HG03064 (cell line): ENCODE measurements around the gene TFEB.
"Not testable (repeated sequence)": the region's sequence is repeated elsewhere in the genome, so short reads cannot be mapped to it uniquely, and the experiment has no call there.

Experiments
- ATAC-seq: cut with Tn5 transposase; IDR thresholded peaks from one replicate; pipeline ENCODE4 v1.9.1; 2021; ENCODE audit warnings: low read depth; ENCODE audit not compliant: unreplicated experiment

TFEB gene

GRCh38 chr6:41766043-41766664 is 30.7 kb upstream of the TFEB start:
- ATAC-seq, result not testable (repeated sequence)

- no peak for ATAC-seq
Measured at GRCh38 chr6:41763470-41763869, 28.1 kb upstream of the TFEB start.

- no peak for ATAC-seq
Measured at GRCh38 chr6:41759905-41760579, 24.6 kb upstream of the TFEB start.

DNA sequence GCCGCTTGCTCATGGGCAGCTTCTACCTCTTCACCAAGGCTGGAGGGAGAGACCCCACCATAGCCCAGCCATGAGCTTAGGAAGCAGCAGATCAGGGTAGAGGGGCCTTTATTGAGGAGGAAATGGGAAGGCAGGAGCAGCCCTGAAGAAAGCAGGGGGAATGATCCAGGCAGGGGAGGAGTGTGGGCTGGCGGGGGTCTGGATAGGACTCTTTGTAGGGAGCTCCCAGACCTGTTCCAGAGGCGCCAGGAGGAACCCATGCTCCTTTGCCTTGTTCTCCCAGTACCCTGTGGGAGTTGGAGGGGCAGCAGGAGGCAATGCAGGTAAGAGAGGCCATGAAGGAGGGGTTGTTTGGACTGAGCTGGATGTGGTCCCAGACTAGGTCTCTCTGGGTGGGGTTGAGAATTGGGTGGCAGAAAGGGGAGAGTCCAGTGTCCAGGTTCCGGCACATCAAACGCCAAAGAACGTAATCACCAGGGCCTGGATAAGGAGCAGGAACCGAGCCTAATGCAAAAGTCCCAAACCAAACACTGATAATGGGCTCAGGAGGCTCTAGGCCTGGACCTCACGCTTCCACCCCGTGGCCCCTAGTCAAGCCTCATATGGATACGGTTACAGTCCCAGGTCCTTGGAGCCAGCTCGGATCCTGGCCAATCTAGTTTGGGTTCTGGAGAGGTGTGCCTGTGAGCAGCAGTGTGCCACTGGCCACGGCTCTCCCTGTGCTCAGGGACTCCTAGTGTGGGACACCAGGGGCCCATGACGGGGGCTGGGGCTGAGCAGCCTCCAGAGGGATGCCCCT is 23.9 kb upstream of the TFEB start:
- no peak for ATAC-seq

DNA sequence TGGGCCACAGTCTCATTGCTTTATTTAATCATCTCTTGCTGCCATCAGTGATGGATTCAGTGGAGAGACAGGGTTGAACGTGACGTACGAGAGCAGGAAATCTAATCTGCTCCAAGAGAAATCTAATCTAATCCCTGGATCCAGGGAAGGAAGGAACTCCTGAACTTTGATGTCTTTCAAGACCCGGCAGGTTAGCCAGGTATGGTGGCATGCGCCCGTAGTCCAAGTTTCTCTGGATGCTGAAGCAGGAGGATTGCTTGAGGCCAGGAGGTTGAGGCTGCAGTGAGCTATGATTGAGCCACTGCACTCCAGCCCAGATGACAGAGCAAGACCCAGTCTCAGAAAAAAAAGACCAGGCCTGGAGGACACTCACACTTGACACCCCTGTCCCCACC is 23.2 kb upstream of the TFEB start:
- no peak for ATAC-seq

DNA sequence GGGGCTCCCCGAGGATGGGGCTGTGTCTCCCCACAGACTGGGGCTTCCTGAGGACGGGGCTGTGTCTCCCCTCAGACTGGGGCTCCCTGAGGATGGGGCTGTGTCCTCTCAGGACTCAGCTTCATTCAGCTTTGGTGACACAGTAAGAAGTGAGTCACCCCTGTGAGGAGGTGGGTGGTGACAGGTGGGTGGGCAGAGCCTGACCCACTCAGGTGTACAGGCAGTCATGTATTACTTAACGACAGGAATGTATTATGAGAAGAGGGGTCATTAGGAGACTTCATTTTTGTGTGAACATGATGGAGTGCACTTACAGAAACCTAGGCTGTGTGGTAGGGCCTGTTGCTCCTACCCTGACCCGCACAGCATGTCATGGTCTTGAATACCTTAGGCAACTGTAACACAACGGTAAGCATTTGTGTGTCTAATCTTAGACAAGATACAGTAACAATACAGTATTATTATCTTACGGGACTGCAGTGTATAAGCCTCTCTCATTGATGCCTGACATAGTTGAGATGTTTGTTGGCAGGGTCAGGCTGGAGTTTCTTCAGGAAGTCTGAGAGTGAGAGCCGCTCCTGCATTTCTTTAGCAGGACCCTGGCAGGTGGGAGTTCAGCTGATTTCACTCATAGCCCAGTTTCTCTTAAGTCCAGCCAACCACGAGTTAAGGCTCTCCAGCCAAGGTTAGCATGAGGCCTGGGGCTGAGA is 22.7 kb upstream of the TFEB start:
- no peak for ATAC-seq

DNA sequence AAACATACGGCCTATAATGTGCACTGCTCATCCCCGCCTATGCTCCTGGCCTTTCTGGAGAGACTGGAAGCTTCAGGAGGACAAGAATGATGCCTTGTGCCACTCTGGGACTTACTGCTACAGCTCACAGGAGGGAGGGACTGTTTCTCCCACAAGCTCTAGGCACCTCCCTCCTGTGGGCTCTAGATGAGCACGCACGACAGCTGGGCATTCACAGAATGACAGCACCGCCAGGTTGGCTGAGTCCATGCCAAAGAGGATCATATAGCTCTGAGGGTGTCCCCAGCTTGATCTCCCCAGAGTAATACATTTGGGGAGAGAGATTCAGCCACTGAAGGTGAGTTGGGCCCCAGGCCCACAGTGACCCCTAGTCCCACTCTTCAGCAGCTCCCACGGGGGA is 21.9 kb upstream of the TFEB start:
- ATAC-seq, result no peak

- no peak for ATAC-seq
Measured at GRCh38 chr6:41756354-41756753, 20.9 kb upstream of the TFEB start.

DNA sequence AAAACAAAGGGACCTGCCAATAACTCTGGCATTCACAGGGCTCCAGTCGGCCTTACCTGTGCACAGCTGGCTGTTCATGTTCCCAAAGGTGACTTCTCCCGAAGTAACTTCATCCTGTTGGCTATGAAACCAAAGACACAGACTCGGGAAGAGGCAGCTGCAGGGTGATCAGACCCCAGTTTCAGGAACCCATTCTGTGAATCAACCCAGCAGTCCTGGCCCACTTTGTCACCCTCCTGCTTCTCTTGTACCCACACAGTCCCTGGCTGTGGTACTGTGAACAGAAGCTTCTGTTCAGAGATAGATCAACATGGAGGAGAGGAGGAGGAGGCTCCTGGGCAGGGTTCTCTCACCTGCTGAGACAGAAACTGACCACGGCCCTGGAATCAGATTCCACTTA is 20.5 kb upstream of the TFEB start:
- no peak for ATAC-seq

DNA sequence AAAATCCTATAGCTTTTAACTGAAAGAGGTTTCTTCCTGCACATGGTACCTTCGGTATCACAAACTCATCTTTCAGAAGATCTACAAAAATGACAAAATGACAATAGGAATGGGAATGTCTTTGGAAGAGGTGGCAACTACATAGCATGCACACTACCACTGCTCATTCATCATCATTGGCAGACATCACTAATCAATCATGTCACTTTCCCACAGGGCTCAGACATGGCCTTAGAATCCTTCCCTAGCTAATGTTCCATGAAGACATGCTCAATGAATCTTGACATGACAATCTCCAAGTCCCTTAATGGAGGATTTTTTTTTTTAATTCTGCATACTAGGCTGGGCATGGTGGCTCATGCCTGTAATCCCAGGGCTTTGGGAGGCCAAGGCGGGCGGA is 15.0 kb upstream of the TFEB start:
- ATAC-seq, result no peak

DNA sequence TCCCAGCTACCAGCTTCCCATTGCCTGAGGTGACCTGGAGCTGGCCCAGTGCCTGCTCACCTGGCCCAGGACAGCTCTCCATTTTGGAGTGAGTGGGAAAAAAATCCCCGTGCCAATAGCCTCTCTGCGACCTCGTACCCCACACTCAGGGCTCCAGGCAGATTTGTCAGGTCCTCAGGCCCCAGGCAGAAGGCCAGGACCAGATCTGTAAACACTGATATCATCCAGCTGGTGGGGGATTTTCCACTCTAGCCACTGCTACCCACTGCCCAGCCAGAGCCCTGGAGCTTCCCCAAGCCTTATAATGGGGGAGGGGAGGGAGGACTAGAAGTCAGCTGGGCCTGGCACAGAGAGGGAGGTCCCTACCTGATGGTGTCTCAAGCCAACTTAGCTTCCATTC is 13.1 kb upstream of the TFEB start:
- ATAC-seq, result no peak

DNA sequence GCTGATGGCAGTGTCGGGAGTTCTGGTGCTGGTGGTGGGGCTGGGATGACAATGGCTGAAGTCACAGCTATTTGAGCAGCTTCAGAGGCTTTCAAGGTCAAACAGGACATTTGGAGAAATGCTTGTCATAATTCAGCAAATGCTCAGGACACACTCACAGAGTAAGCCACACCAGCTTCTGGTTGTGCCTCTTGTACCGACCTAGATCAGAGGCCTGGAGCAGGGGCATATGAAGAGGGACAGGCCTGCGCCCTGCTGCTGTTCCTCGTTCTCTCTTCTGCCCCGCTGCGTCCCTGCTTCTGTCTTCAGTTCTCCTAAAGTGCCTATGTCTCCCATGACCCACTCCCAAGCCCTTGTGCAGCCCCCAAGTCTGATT is 12.7 kb upstream of the TFEB start:
- ATAC-seq, result no peak

DNA sequence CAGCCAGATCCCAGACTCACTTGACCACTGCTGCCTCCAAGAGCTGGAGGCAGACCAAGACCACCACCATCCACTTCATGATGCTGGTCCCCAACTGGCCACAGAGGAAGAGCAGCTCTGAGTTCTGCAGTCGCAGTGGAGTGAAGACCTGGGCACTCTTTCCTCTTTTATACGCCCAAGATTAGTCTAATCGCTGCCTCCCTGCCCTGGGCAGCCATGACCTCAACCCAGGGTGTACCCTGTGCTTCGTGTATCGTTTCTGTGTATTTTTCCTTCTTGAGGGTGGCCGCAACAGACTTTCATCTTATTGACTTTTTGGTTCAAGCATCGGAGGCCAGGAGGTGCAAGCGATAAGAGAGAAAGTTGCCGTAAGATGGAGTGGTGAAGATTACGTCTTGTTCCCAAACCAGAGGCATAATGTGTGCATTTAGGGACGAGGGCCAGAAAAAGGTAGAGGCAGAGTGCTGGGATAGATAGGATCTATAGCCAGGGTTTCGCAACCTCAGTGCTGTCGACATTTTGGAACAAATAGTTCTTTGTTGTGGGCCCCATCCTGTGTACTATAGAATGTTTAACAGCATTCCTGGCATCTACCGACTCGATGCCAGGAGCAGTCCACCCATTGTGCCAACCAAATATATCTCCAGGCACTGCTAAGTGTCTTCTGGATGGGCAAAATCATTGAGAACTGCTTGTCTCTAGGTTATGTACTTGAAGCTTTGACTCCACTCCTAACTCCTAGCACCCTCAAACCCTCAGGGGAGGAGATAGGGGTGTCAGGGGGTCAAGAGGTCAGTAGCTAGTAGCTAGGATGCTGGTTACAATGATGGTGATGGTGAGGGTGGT is 12.1 kb upstream of the TFEB start, which contains the start of gene PGC:
TSS of gene PGC (minus strand) at position 142 of the 846 bp plus-strand sequence. CDS start at position 79, 63 bp downstream.
- no peak for ATAC-seq

- no peak for ATAC-seq
Measured at GRCh38 chr6:41746107-41746506, 10.7 kb upstream of the TFEB start.

GRCh38 chr6:41744236-41744787 is 8.9 kb upstream of the TFEB start:
- no peak for ATAC-seq

- ATAC-seq, result no peak
Measured at GRCh38 chr6:41743406-41744235, 8.2 kb upstream of the TFEB start.

GRCh38 chr6:41741625-41742490 is 6.5 kb upstream of the TFEB start:
- no peak for ATAC-seq
